ENCODE data around the gene INO80B.
A peak's percentile ranks its signal among the peaks of the same experiment; 100 is the strongest.
"Not testable (repeated sequence)": the region's sequence is repeated elsewhere in the genome, so short reads cannot be mapped to it uniquely, and the experiment has no call there.

Gene INO80B

GRCh38 chr2:74420443-74421103 is 34.3 kb upstream of the INO80B start:
- peak overlapping the region; percentile 100 for H3K4me3 Mint-ChIP-seq
- H3K4me1 Mint-ChIP-seq (ENCODE audit: low read depth), result peaks cover 27% of the 10 kb centered on the region
- peaks cover 16% of the 10 kb centered on the region for H3K36me3 Mint-ChIP-seq (ENCODE audit: low read depth)

GRCh38 chr2:74421221-74421870 is 33.5 kb upstream of the INO80B start, which contains the start of the genes C2orf81 and WDR54:
TSS of gene C2orf81 (minus strand) at chr2:74421619. CDS start at chr2:74421560, 59 bp downstream.
TSS of gene WDR54 (plus strand) at chr2:74421730. CDS start at chr2:74422154, 424 bp downstream.
- Mint-ChIP-seq H3K27ac (peak within 1 kb of the TSS; percentile 100), H3K27me3 (ENCODE audit: low read depth) (no peaks in the 10 kb centered on the region), H3K9me3 (no peaks in the 10 kb centered on the region), H3K36me3 (ENCODE audit: low read depth) (peaks cover 20% of the 10 kb centered on the region), H3K4me1 (ENCODE audit: low read depth) (peaks cover 27% of the 10 kb centered on the region), H3K4me3 (peak within 1 kb of the TSS; percentile 100)
- peak; percentile 96 for DNase-seq (ENCODE audit: low spot score)

More at GRCh38 chr2:74420443-74421103, 34.3 kb upstream of the INO80B start:
- H3K27me3 Mint-ChIP-seq (ENCODE audit: low read depth); DNase-seq (ENCODE audit: low spot score); H3K9me3 Mint-ChIP-seq: not testable (repeated sequence)
- peak overlapping the region; percentile 100 for H3K27ac Mint-ChIP-seq

GRCh38 chr2:74423231-74424095 is 31.4 kb upstream of the INO80B start:
- Mint-ChIP-seq H3K4me1 (ENCODE audit: low read depth) (peaks cover 27% of the 10 kb centered on the region), H3K36me3 (ENCODE audit: low read depth) (peaks cover 26% of the 10 kb centered on the region), H3K4me3 (peak overlapping the region; percentile 100), H3K9me3 (no peaks in the 10 kb centered on the region), H3K27ac (peak overlapping the region; percentile 78), H3K27me3 (ENCODE audit: low read depth) (no peaks in the 10 kb centered on the region)
- no peak for DNase-seq (ENCODE audit: low spot score)

- DNase-seq (ENCODE audit: low spot score), result no peak
- Mint-ChIP-seq H3K4me1 (ENCODE audit: low read depth) (peaks cover 27% of the 10 kb centered on the region), H3K9me3 (no peaks in the 10 kb centered on the region), H3K27me3 (ENCODE audit: low read depth) (no peaks in the 10 kb centered on the region), H3K27ac (no peak overlapping the region), H3K4me3 (no peak overlapping the region), H3K36me3 (ENCODE audit: low read depth) (peaks cover 26% of the 10 kb centered on the region)
Measured at GRCh38 chr2:74424139-74424992, 30.5 kb upstream of the INO80B start.

- Mint-ChIP-seq H3K27ac (no peak overlapping the region), H3K9me3 (no peaks in the 10 kb centered on the region), H3K36me3 (ENCODE audit: low read depth) (peaks cover 26% of the 10 kb centered on the region)
Measured at GRCh38 chr2:74424995-74425406, 29.9 kb upstream of the INO80B start.

GRCh38 chr2:74425523-74425922 is 29.4 kb upstream of the INO80B start:
- Mint-ChIP-seq H3K4me1 (ENCODE audit: low read depth) (peaks cover 19% of the 10 kb centered on the region), H3K36me3 (ENCODE audit: low read depth) (peaks cover 26% of the 10 kb centered on the region), H3K9me3 (no peaks in the 10 kb centered on the region), H3K4me3 (no peak overlapping the region), H3K27me3 (ENCODE audit: low read depth) (no peaks in the 10 kb centered on the region), H3K27ac (no peak overlapping the region)
- DNase-seq (ENCODE audit: low spot score), result no peak

More at GRCh38 chr2:74424995-74425406, 29.9 kb upstream of the INO80B start:
- no peak overlapping the region for H3K4me3 Mint-ChIP-seq
- peaks cover 25% of the 10 kb centered on the region for H3K4me1 Mint-ChIP-seq (ENCODE audit: low read depth)
- H3K27me3 Mint-ChIP-seq (ENCODE audit: low read depth), result no peaks in the 10 kb centered on the region
- no peak for DNase-seq (ENCODE audit: low spot score)

- no peak for DNase-seq (ENCODE audit: low spot score)
- Mint-ChIP-seq H3K9me3 (no peaks in the 10 kb centered on the region), H3K27ac (no peak overlapping the region), H3K4me3 (no peak overlapping the region), H3K36me3 (ENCODE audit: low read depth) (peaks cover 26% of the 10 kb centered on the region), H3K4me1 (ENCODE audit: low read depth) (peaks cover 14% of the 10 kb centered on the region), H3K27me3 (ENCODE audit: low read depth) (no peaks in the 10 kb centered on the region)
Measured at GRCh38 chr2:74426181-74426758, 28.6 kb upstream of the INO80B start.

- H3K4me1 Mint-ChIP-seq (ENCODE audit: low read depth), result peaks cover 11% of the 10 kb centered on the region
- no peaks in the 10 kb centered on the region for H3K9me3 Mint-ChIP-seq
- no peaks in the 10 kb centered on the region for H3K27me3 Mint-ChIP-seq (ENCODE audit: low read depth)
- H3K27ac Mint-ChIP-seq, result peak overlapping the region; percentile 38
- DNase-seq (ENCODE audit: low spot score), result no peak
- peaks cover 24% of the 10 kb centered on the region for H3K36me3 Mint-ChIP-seq (ENCODE audit: low read depth)
- H3K4me3 Mint-ChIP-seq, result no peak overlapping the region
Measured at GRCh38 chr2:74427551-74427950, 27.3 kb upstream of the INO80B start.

GRCh38 chr2:74428675-74429074 is 26.2 kb upstream of the INO80B start:
- DNase-seq (ENCODE audit: low spot score), result no peak
- H3K36me3 Mint-ChIP-seq (ENCODE audit: low read depth), result peaks cover 19% of the 10 kb centered on the region
- no peak overlapping the region for H3K4me3 Mint-ChIP-seq
- H3K27ac Mint-ChIP-seq, result no peak overlapping the region
- H3K4me1 Mint-ChIP-seq (ENCODE audit: low read depth), result peaks cover under 1% of the 10 kb centered on the region
- no peaks in the 10 kb centered on the region for H3K9me3 Mint-ChIP-seq
- H3K27me3 Mint-ChIP-seq (ENCODE audit: low read depth), result no peaks in the 10 kb centered on the region

- H3K27me3 Mint-ChIP-seq (ENCODE audit: low read depth), result no peaks in the 10 kb centered on the region
- no peak overlapping the region for H3K27ac Mint-ChIP-seq
- DNase-seq (ENCODE audit: low spot score), result no peak
- H3K4me1 Mint-ChIP-seq (ENCODE audit: low read depth), result no peaks in the 10 kb centered on the region
- H3K36me3 Mint-ChIP-seq (ENCODE audit: low read depth), result peaks cover 17% of the 10 kb centered on the region
- H3K4me3 Mint-ChIP-seq, result no peak overlapping the region
- no peaks in the 10 kb centered on the region for H3K9me3 Mint-ChIP-seq
Measured at GRCh38 chr2:74429487-74430451, 25.1 kb upstream of the INO80B start.

GRCh38 chr2:74430502-74430901 is 24.4 kb upstream of the INO80B start:
- Mint-ChIP-seq H3K27ac (no peak overlapping the region), H3K36me3 (ENCODE audit: low read depth) (peaks cover 10% of the 10 kb centered on the region), H3K4me1 (ENCODE audit: low read depth) (no peaks in the 10 kb centered on the region), H3K4me3 (no peak overlapping the region), H3K27me3 (ENCODE audit: low read depth) (no peaks in the 10 kb centered on the region), H3K9me3 (no peaks in the 10 kb centered on the region)
- DNase-seq (ENCODE audit: low spot score), result no peak

- peaks cover 21% of the 10 kb centered on the region for H3K27me3 Mint-ChIP-seq (ENCODE audit: low read depth)
- no peaks in the 10 kb centered on the region for H3K9me3 Mint-ChIP-seq
- H3K36me3 Mint-ChIP-seq (ENCODE audit: low read depth), result no peaks in the 10 kb centered on the region
- H3K27ac Mint-ChIP-seq, result no peak overlapping the region
- DNase-seq (ENCODE audit: low spot score), result no peak
- no peak overlapping the region for H3K4me3 Mint-ChIP-seq
- H3K4me1 Mint-ChIP-seq (ENCODE audit: low read depth), result no peaks in the 10 kb centered on the region
Measured at GRCh38 chr2:74436111-74436805, 18.6 kb upstream of the INO80B start.
